Fibroblast of villous mesenchyme (primary cell): ENCODE data around the gene EMILIN2. TPM values are rescaled to one million over a fixed set of nuclear protein-coding genes. Genes with fewer than 3 reads are reported as not detected.

Experiments used
- DNase-seq: peaks from one replicate; pipeline ENCODE4 v3.0.0-alpha.2; 2010; ENCODE audit warnings: low read depth
- H3K4me3 ChIP-seq: 2 replicates; pipeline ENCODE4 v1.5.1; 2011; ENCODE audit warnings: low read depth, mild to moderate bottlenecking, low read length
- total RNA-seq: library from RNA; depleted of rRNA; stranded (reverse); fragments of >200 nt; gene quantifications from 2 replicates; pipeline ENCODE4 v1.2.3, GENCODE V29; 2012
- TF ChIP-seq, protein P1 (sequence below): IDR thresholded peaks from 2 replicates; pipeline ENCODE4 v1.5.1; 2012; ENCODE audit warnings: low read depth, mild to moderate bottlenecking, low read length; ENCODE audit not compliant: insufficient read depth

Gene EMILIN2
- total RNA-seq, 1 donor: 16.4 TPM

DNA sequence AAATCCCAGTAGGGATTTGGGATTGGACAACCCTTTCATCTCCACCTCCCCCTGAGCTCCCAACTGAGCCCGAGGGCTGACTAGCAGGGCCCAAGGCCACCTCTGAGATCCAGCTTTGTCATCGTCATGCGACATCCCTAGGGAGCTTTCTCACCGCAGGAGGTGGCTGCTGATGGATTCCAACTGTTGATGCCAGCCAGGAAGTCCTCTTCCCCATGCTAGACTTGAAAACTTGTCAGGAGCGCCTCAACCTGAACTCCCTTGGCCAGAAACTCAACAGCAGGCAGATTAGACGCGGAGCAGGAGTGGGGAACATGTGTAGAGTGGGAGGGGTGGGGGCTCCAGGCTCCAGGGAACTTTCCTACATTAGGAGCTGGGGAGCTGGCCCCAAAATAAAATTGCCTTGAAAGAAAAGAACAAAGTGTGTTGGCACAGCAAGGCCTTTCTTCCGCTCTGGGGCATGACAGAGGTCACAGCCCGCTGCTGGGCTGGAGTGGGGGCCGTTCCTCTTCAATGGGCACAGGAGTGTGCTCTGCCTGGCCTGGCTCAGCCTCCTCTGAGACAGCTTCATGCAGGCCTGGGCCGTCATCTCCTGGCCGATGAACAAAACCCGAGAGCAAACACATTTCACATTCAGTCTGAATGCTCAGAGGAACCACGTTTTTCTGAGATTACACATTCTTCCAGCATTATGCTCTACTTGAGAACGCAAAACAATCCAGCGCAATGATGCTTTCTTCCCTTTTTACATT is 34.5 kb downstream of the EMILIN2 start:
- TF ChIP-seq, protein P1, sequence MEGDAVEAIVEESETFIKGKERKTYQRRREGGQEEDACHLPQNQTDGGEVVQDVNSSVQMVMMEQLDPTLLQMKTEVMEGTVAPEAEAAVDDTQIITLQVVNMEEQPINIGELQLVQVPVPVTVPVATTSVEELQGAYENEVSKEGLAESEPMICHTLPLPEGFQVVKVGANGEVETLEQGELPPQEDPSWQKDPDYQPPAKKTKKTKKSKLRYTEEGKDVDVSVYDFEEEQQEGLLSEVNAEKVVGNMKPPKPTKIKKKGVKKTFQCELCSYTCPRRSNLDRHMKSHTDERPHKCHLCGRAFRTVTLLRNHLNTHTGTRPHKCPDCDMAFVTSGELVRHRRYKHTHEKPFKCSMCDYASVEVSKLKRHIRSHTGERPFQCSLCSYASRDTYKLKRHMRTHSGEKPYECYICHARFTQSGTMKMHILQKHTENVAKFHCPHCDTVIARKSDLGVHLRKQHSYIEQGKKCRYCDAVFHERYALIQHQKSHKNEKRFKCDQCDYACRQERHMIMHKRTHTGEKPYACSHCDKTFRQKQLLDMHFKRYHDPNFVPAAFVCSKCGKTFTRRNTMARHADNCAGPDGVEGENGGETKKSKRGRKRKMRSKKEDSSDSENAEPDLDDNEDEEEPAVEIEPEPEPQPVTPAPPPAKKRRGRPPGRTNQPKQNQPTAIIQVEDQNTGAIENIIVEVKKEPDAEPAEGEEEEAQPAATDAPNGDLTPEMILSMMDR: no peak
- peak; percentile 88 for DNase-seq
- no peak overlapping the region for H3K4me3 ChIP-seq

DNA sequence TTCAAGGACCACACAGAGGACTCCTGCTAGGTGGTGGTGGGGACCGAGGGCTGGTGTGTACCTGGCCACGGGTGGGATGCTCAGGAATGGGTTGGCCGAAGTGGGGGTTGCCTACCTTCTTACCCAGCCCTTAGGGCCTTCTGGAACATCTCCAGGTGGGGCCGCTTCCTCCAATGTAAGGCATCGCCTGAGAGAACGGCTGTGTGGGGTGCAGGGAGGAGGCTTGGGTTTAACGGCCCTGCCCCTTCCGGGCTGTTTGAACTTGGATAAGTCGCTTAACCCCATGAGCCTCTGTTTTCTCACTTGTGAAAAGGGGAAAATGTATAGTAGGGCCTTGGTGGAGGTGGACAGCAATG is 35.0 kb downstream of the EMILIN2 start:
- TF ChIP-seq, protein P1: no peak
- DNase-seq: no peak
- H3K4me3 ChIP-seq: no peak overlapping the region

DNA sequence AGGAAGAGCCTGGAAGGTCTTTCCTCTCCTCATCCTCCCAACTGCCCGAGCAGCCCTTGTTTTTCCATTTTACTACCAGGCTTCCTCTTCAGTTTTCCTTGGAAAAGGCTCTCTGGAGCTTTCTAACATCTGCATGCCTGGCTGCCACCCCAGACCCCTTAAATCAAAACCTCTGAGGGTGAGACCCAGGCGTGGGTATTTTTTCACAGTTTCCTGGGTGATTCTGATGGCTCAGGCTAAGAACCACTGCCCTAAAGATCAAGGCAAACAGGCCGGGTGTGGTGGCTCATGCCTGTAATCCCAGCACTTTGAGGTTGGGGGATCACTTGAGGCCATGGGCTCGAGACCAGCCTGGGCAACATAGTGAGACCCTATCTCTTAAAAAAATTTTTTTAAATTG is 35.4 kb downstream of the EMILIN2 start:
- TF ChIP-seq, protein P1: no peak
- no peak overlapping the region for H3K4me3 ChIP-seq
- no peak for DNase-seq

DNA sequence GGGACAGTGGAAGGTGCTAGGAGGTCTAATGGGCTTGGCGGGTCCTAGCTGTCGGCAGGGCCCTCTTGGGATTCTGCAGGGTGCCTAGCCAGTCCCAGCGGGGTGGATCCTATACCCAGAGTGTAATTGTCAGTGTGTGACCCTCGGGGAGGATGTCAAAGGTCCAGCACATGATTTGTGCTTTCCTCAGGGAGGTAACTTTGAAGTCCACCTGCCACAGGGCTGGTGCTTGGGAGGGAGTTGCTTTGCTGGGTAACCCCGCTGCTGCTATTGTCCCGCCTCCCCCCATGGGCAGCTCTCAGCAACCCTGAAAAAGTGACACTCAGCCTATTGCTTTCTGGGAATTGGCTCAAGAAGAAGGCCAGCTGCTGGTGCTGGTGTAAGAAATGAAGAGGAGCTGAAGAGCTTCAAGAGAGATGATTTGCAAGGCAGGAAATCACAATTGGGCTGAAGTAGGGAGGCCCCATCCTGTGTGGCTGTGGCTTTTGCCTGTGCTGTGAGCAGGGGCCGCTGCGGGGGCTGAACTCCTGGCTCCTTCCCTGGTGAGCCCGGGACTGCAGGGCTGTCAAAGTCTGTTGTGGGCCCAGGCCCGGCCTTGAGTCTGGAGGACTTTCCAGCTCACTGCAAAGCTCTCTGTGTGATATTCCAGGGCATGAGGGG is 36.4 kb downstream of the EMILIN2 start:
- H3K4me3 ChIP-seq: no peak overlapping the region
- DNase-seq: no peak
- TF ChIP-seq, protein P1: no peak

DNA sequence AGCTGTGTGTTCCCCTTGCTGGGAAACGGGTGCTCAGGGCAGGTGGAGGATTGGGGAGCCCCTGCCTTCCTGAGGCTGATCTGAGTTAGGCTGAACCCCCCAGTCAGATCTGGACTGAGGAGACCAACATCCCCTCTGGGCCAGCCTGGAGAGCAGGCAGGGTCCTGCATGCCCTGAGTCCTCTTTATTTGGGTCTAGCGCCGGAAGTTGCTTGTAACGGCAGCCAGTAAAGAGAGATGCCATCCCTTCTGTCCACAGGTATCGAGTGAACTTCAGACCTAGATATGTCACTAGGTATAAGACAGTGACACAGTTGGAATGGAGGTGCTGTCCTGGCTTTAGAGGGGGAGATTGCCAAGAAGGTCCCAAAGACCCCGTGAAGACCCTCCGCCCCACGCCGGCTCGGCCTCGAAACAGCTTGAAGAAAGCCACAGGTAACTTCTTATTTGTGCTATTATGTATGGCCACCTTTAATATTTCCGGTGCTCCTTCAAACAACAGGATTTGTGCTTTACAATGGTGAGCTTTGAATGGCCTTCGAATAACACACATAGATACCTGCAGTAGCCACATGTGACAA is 38.0 kb downstream of the EMILIN2 start:
- TF ChIP-seq, protein P1: no peak
- no peak for DNase-seq
- no peak overlapping the region for H3K4me3 ChIP-seq

DNA sequence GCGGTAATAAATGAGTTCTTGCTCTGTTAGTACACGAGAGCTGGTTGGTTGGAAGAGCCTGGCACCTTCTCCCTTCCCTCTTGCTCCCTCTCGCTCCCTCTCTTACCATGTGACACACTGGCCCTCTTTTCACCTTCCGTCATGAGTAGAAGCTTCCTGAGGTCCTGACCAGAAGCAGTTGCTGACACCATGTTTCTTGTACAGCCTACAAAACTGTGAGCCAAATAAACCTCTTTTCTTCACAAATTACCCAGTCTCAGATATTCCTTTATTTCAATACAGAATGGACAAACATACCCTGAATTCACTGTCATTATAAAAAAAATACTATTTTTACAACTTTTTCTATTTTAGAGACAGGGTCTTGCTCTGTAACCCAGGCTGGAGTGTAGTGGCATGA is 40.7 kb downstream of the EMILIN2 start:
- no peak for DNase-seq
- TF ChIP-seq, protein P1: no peak
- no peak overlapping the region for H3K4me3 ChIP-seq
